HG02938 (cell line): ENCODE data around the gene LDLR.
"Not testable (repeated sequence)": the region's sequence is repeated elsewhere in the genome, so short reads cannot be mapped to it uniquely, and the experiment has no call there.

Source experiments
- ATAC-seq: cut with Tn5 transposase; IDR thresholded peaks from one replicate; pipeline ENCODE4 v1.9.1; 2021; ENCODE audit warnings: mild to moderate bottlenecking, moderate library complexity; ENCODE audit not compliant: unreplicated experiment

Gene LDLR

GRCh38 chr19:11138601-11139300 is 49.5 kb downstream of the LDLR start:
- ATAC-seq = no peak

- ATAC-seq = not testable (repeated sequence)
Measured at GRCh38 chr19:11140023-11140538, 50.8 kb downstream of the LDLR start.

GRCh38 chr19:11140896-11141295 is 51.6 kb downstream of the LDLR start:
- no peak for ATAC-seq

- ATAC-seq = no peak
Measured at GRCh38 chr19:11141937-11142527, 52.8 kb downstream of the LDLR start.

GRCh38 chr19:11142528-11143171 is 53.4 kb downstream of the LDLR start:
- ATAC-seq = no peak

GRCh38 chr19:11145536-11145924 is 56.3 kb downstream of the LDLR start:
- no peak for ATAC-seq

GRCh38 chr19:11148001-11148400 is 58.7 kb downstream of the LDLR start:
- no peak for ATAC-seq

- ATAC-seq = no peak
Measured at GRCh38 chr19:11151181-11151580, 61.9 kb downstream of the LDLR start.

GRCh38 chr19:11152318-11153062 is 63.2 kb downstream of the LDLR start:
- ATAC-seq = no peak

GRCh38 chr19:11154683-11155047 is 65.4 kb downstream of the LDLR start:
- no peak for ATAC-seq

GRCh38 chr19:11155373-11156120 is 66.3 kb downstream of the LDLR start, which contains the start of gene SPC24:
Gene SPC24 (minus strand): TSS chr19:11155782. CDS start chr19:11155776, 6 bp downstream.
- peak; percentile 95 for ATAC-seq

GRCh38 chr19:11159598-11160439 is 70.6 kb downstream of the LDLR start:
- no peak for ATAC-seq

- not testable (repeated sequence) for ATAC-seq
Measured at GRCh38 chr19:11160440-11160768, 71.1 kb downstream of the LDLR start.

GRCh38 chr19:11164296-11164695 is 75.0 kb downstream of the LDLR start:
- no peak for ATAC-seq

- no peak for ATAC-seq
Measured at GRCh38 chr19:11164879-11165406, 75.7 kb downstream of the LDLR start.

GRCh38 chr19:11165486-11166030 is 76.3 kb downstream of the LDLR start:
- ATAC-seq = no peak

- ATAC-seq = no peak
Measured at GRCh38 chr19:11166281-11167142, 77.2 kb downstream of the LDLR start.

GRCh38 chr19:11168568-11168967 is 79.3 kb downstream of the LDLR start:
- no peak for ATAC-seq
